ENCODE data around the gene DGKA. TPM values are rescaled to one million over a fixed set of nuclear protein-coding genes. Genes with fewer than 3 reads are reported as not detected.
"Not testable (repeated sequence)": the region's sequence is repeated elsewhere in the genome, so short reads cannot be mapped to it uniquely, and the experiment has no call there.

The DGKA gene
- total RNA-seq, 2 experiments from 2014 or later: 144 to 170 TPM

DNA sequence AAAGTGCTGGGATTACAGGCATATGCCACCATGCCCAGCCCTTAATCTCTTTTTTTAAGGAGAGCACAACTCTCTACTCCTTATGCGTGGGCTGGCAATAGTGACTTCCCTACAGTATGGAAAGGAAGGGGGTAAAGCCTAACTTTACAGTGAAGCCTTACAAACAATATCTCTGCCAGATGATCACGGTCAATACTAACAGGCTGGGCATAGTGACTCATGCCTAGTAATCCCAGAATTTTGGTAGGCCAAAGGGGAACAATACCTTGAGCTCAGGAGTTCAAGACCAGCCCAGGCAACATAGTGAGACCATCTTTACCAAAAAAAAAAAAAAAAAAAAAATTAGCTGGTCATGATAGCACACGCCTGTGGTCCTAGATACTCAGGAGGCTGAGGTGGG lies 8.8 kb upstream of the DGKA start:
- Histone ChIP-seq H4K20me1 (ENCODE audit: insufficient read depth, low read length) (0 out of 2 replicates have a peak, but pooled peaks cover 8% of the 10 kb centered on the region), H3K9me2 (ENCODE audit: insufficient read depth, low read length) (no peaks in the 10 kb centered on the region), H3K4me2 (ENCODE audit: low read length) (peak overlapping the region; percentile 22; the same call in 1 of the 2 replicates), H2AFZ (ENCODE audit: low read length) (no peak overlapping the region), H3K27ac (ENCODE audit: low read depth, low read length, poor library complexity, severe bottlenecking) (no peak overlapping the region), H3K9me3 (ENCODE audit: low read length) (no peaks in the 10 kb centered on the region), H3K4me3 (ENCODE audit: low read depth, low read length, poor library complexity, severe bottlenecking) (no peak overlapping the region), H3K4me1 (ENCODE audit: insufficient read depth, low read length, poor library complexity, severe bottlenecking) (peaks cover 40% of the 10 kb centered on the region), H3K79me2 (ENCODE audit: insufficient read depth, low read depth, low read length) (peaks cover 98% of the 10 kb centered on the region), H3K36me3 (ENCODE audit: insufficient read depth, low read length) (peaks cover 80% of the 10 kb centered on the region)
- CTCF ChIA-PET (ENCODE audit: unreplicated experiment): no interaction called here
- no peak for DNase-seq (ENCODE audit: low spot score)
- no peak for TF ChIP-seq EZH2phosphoT487 (IDR thresholded peaks at IDR 0.05; ENCODE audit: borderline replicate concordance, low read depth, low read length)
- no peak for TF ChIP-seq CTCF (conservative IDR thresholded peaks at IDR 0.05; ENCODE audit: low read length)
- intact Hi-C loops (cut with micrococcal nuclease; ENCODE audit: unreplicated experiment): no loop called here
- BruUV-seq (replicated peaks): no TSS peak
- POLR2A ChIA-PET: interaction anchor here (0.6 to 1.3 kb wide), 5 partner anchors 105 to 707 kb away, joined by 3 to 4 read pairs (median 3); partner anchors contain the start of genes ORMDL2 and SARNP

GRCh38 chr12:55923648-55924047 lies 7.3 kb upstream of the DGKA start:
- 0 out of 2 replicates have a peak overlapping the region, but pooled peaks have one; percentile 18 for H3K4me2 ChIP-seq (ENCODE audit: low read length)
- intact Hi-C loops (cut with micrococcal nuclease; ENCODE audit: unreplicated experiment); H3K9me3 ChIP-seq (ENCODE audit: low read length); H3K4me3 ChIP-seq (ENCODE audit: low read depth, low read length, poor library complexity, severe bottlenecking); H4K20me1 ChIP-seq (ENCODE audit: insufficient read depth, low read length); H3K27ac ChIP-seq (ENCODE audit: low read depth, low read length, poor library complexity, severe bottlenecking); CTCF ChIA-PET (ENCODE audit: unreplicated experiment); H3K9me2 ChIP-seq (ENCODE audit: insufficient read depth, low read length); DNase-seq (ENCODE audit: low spot score); BruUV-seq (replicated peaks); POLR2A ChIA-PET; H2AFZ ChIP-seq (ENCODE audit: low read length): not testable (repeated sequence)
- H3K4me1 ChIP-seq (ENCODE audit: insufficient read depth, low read length, poor library complexity, severe bottlenecking): peaks cover 43% of the 10 kb centered on the region
- peaks cover 70% of the 10 kb centered on the region for H3K36me3 ChIP-seq (ENCODE audit: insufficient read depth, low read length)
- H3K79me2 ChIP-seq (ENCODE audit: insufficient read depth, low read depth, low read length): peaks cover 93% of the 10 kb centered on the region

DNA sequence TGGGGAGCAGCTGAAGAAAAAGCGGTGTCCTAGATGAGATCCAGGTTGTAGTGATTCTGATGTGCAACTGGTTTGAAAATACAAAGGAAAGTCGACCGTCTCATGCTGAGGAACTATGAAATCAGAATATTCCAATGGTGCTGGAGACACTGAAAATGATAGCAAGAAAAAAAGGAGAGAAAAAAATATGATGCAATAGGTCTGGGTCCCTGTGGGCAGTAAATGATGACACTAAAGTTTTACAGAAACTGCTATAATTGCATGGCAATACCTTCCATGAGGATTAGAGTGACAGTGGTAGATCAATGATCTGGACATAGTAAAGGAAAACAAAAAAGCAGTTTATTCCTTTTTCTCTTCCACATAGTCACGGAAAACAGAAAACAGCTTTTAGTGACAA lies 5.6 kb upstream of the DGKA start:
- Histone ChIP-seq H3K4me3 (ENCODE audit: low read depth, low read length, poor library complexity, severe bottlenecking) (peak overlapping the region; percentile 82), H4K20me1 (ENCODE audit: insufficient read depth, low read length) (0 out of 2 replicates have a peak, but pooled peaks cover 8% of the 10 kb centered on the region), H3K4me2 (ENCODE audit: low read length) (peak overlapping the region; percentile 93), H3K4me1 (ENCODE audit: insufficient read depth, low read length, poor library complexity, severe bottlenecking) (peaks cover 57% of the 10 kb centered on the region), H3K27ac (ENCODE audit: low read depth, low read length, poor library complexity, severe bottlenecking) (peak overlapping the region; percentile 99), H2AFZ (ENCODE audit: low read length) (no peak overlapping the region; the same call in 1 of the 2 replicates), H3K79me2 (ENCODE audit: insufficient read depth, low read depth, low read length) (peaks cover 76% of the 10 kb centered on the region), H3K36me3 (ENCODE audit: insufficient read depth, low read length) (peaks cover 53% of the 10 kb centered on the region), H3K9me3 (ENCODE audit: low read length) (no peaks in the 10 kb centered on the region), H3K9me2 (ENCODE audit: insufficient read depth, low read length) (no peaks in the 10 kb centered on the region)
- POLR2A ChIA-PET: interaction anchor here (0.7 to 5.0 kb wide), 9 partner anchors 8 to 220 kb away, joined by 3 to 49 read pairs (median 6); partner anchors contain the start of genes DNAJC14 and RAB5B
- intact Hi-C loops (cut with micrococcal nuclease; ENCODE audit: unreplicated experiment): loop anchor here (5.0 kb wide), 2 partner anchors 253 to 762 kb away; partner anchors contain the start of gene PTGES3
- CTCF ChIA-PET (ENCODE audit: unreplicated experiment): interaction anchor here (1.1 to 1.4 kb wide), 2 partner anchors 9 to 187 kb away, joined by 3 read pairs; no protein-coding TSS in a partner anchor
- no TSS peak for BruUV-seq (replicated peaks)
- DNase-seq (ENCODE audit: low spot score): no peak
- TF ChIP-seq CTCF (conservative IDR thresholded peaks at IDR 0.05; ENCODE audit: low read length): no peak
- TF ChIP-seq EZH2phosphoT487 (IDR thresholded peaks at IDR 0.05; ENCODE audit: borderline replicate concordance, low read depth, low read length): no peak
